PFSK-1 (cell line): Measurements from ENCODE around the gene ERVFRD-1.

Source experiments
- FOXP2 ChIP-seq: optimal IDR thresholded peaks from 2 replicates; pipeline ENCODE3; 2011; ENCODE audit warnings: borderline replicate concordance, control low read depth, inconsistent platforms; ENCODE audit not compliant: insufficient read depth; ENCODE audit errors: extremely low read length, extremely low read depth
- POLR2AphosphoS5 ChIP-seq: IDR thresholded peaks from 2 replicates; pipeline ENCODE4 v1.6.1; 2012; ENCODE audit warnings: low read depth, mild to moderate bottlenecking, control low read depth, low read length, moderate library complexity
- SIN3A ChIP-seq: IDR thresholded peaks from 2 replicates; pipeline ENCODE4 v1.6.1; 2012; ENCODE audit warnings: mild to moderate bottlenecking, low read length, moderate library complexity, borderline replicate concordance; ENCODE audit not compliant: insufficient read depth
- TAF1 ChIP-seq: IDR thresholded peaks from 2 replicates; pipeline ENCODE4 v1.6.1; 2012; ENCODE audit warnings: low read length, control low read depth, borderline replicate concordance; ENCODE audit not compliant: insufficient read depth
- TF ChIP-seq, protein P1 (sequence below), 2 experiments: IDR thresholded peaks; 2 replicates each; pipeline versions ENCODE4 v1.6.1 to v1.8.0; 2011 to 2012; ENCODE audit warnings: low read depth in 2 of 2, low read length in 2 of 2, control low read depth in 1 of 2, inconsistent platforms in 1 of 2, mild to moderate bottlenecking in 1 of 2, moderate library complexity in 1 of 2; ENCODE audit not compliant: insufficient read depth in 1 of 2

Gene ERVFRD-1

DNA sequence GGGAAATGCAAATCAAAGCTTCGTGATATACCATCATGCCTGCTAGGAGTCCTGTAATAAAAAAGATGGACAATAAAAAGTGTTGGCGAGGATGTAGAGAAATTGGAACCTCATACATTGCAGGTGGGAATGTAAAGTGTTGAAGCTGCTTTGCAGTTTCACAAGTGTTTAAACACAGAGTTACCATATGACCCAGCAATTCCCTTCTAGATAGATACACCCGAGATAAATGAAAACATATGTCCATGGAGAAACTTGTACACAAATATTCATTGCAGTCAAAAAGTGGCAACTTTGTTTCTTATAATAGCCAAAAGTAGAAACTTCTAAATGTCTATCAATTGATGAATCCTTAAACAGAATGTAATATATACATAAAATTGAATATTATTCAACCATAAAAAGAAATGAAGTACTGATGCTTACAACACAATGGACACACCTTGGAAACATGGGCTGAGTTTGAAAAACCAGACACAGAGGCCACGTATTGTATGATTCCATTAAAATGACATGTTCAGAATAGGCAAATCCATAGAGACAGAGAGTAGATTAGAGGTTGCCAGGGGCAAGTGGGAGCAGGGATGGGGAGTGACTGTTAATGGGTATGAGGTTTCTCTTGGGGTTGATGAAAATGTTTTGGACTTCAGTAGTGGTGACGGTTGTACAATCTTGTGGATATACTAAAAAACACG is 20.8 kb upstream of the ERVFRD-1 start:
- TF ChIP-seq FOXP2 = no peak
- no peak for TF ChIP-seq TAF1
- TF ChIP-seq, protein P1, sequence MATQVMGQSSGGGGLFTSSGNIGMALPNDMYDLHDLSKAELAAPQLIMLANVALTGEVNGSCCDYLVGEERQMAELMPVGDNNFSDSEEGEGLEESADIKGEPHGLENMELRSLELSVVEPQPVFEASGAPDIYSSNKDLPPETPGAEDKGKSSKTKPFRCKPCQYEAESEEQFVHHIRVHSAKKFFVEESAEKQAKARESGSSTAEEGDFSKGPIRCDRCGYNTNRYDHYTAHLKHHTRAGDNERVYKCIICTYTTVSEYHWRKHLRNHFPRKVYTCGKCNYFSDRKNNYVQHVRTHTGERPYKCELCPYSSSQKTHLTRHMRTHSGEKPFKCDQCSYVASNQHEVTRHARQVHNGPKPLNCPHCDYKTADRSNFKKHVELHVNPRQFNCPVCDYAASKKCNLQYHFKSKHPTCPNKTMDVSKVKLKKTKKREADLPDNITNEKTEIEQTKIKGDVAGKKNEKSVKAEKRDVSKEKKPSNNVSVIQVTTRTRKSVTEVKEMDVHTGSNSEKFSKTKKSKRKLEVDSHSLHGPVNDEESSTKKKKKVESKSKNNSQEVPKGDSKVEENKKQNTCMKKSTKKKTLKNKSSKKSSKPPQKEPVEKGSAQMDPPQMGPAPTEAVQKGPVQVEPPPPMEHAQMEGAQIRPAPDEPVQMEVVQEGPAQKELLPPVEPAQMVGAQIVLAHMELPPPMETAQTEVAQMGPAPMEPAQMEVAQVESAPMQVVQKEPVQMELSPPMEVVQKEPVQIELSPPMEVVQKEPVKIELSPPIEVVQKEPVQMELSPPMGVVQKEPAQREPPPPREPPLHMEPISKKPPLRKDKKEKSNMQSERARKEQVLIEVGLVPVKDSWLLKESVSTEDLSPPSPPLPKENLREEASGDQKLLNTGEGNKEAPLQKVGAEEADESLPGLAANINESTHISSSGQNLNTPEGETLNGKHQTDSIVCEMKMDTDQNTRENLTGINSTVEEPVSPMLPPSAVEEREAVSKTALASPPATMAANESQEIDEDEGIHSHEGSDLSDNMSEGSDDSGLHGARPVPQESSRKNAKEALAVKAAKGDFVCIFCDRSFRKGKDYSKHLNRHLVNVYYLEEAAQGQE (IDR thresholded peaks at IDR 0.05; ENCODE audit: insufficient read depth in 1 of 2, low read depth in 2 of 2, low read length in 2 of 2) = no peak
- no peak for TF ChIP-seq POLR2AphosphoS5
- TF ChIP-seq SIN3A = no peak

DNA sequence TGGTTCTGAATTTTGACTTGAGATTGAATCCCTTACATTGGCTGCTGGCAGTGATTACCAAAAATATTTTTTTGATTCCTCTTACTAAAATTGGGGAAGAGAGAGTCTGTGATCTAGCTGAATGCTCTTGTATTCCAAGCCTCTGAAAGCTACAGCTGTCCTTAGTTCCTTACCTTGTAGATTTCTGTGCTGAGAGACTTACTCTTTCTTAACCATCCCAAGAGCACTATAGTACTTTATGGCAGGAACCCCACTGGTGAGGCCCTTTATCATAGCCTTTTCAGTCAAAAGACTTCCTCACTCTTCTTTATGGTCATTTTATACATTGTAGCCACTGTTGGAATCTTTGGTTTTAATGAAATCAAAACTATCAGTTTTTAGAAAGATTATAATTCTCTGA is 19.1 kb upstream of the ERVFRD-1 start:
- no peak for TF ChIP-seq POLR2AphosphoS5
- no peak for TF ChIP-seq FOXP2
- TF ChIP-seq, protein P1 (IDR thresholded peaks at IDR 0.05; ENCODE audit: insufficient read depth in 1 of 2, low read depth in 2 of 2, low read length in 2 of 2) = no peak
- no peak for TF ChIP-seq SIN3A
- no peak for TF ChIP-seq TAF1

DNA sequence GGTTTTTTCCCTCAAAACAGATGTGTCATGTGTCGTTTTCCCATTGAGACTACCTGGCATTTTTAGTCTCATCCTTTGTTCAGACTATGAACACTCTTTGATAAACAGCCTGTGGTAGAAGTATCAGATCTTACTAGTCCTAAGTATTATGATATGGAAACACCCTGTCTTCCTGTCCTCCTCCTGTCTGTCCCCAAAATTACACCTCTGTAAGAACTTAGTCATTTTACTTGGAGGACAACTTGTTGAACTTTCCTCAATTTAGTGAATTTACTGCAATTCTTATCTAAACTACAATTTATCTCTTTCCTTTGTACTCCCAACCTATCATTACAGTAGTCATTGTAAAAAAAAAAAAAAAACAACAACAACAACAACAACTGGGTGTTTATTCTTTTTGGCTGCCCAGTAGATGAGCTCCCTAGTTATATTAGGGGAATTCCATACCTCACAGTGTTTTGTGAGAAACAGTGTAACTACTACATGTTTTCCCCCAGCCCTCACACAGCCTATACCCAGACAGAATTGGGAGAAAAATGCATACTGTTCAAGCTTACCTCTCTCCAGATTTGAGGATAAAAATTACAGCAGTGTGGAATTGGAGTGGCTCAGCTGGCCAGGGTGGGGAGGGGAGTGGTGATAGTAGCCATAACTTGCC is 18.5 kb upstream of the ERVFRD-1 start:
- TF ChIP-seq, protein P1 (IDR thresholded peaks at IDR 0.05; ENCODE audit: insufficient read depth in 1 of 2, low read depth in 2 of 2, low read length in 2 of 2) = no peak
- TF ChIP-seq POLR2AphosphoS5 = no peak
- no peak for TF ChIP-seq TAF1
- no peak for TF ChIP-seq FOXP2
- no peak for TF ChIP-seq SIN3A

DNA sequence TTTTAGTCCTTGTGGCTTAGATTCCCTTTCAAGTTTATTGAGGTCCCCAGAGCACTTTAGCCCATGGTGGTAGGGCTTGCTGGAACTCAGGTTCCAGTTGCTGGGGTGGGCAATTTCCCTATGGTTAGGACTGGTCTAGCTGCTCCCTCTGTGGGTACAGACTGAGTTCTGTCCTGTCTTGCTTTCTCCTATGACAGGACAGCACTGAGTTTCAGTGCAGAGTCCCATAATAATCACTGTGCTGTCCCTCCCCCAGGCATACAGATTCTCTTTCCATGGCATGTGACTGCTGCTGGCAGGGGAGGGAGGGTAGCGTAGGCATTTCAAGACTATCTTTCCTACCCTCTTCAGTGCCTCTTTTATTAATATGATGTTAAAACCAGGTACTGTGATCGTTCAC is 17.1 kb upstream of the ERVFRD-1 start:
- no peak for TF ChIP-seq SIN3A
- TF ChIP-seq TAF1 = no peak
- TF ChIP-seq FOXP2 = no peak
- no peak for TF ChIP-seq POLR2AphosphoS5
- TF ChIP-seq, protein P1 (IDR thresholded peaks at IDR 0.05; ENCODE audit: insufficient read depth in 1 of 2, low read depth in 2 of 2, low read length in 2 of 2) = no peak
